H1 (cell line): ENCODE data around the gene TMEM72. TPM values are rescaled to one million over a fixed set of nuclear protein-coding genes. Genes with fewer than 3 reads are reported as not detected.

ENCODE experiments used
- CTCF ChIA-PET: fragments of 300-600 bp; sonication (Branson Sonifier 250); formaldehyde crosslinking; loops from one replicate; lab custom pipeline; 2021; ENCODE audit not compliant: partially characterized antibody; lab: Charles Lee
- POLR2A ChIA-PET: fragments of 300-600 bp; sonication (Branson Sonifier 250); formaldehyde crosslinking; loops from one replicate; lab custom pipeline; 2021; ENCODE audit warnings: inconsistent platforms; ENCODE audit not compliant: partially characterized antibody; lab: Charles Lee
- DNase-seq, 2 experiments: peaks; one replicate each; pipeline versions ENCODE4 v3.0.0 to v3.0.0-alpha.2; 2010 to 2022; ENCODE audit warnings: low spot score in 2 of 2, low read depth in 1 of 2, mixed read lengths in 1 of 2
- FAIRE-seq: peaks from 2 replicates; lab custom pipeline; 2011; peaks lifted over from hg19 to GRCh38; lab: Jason Lieb, UNC
- H2AFZ ChIP-seq: 2 replicates; pipeline ENCODE4 v1.8.1; 2012; ENCODE audit warnings: low read length, inconsistent platforms
- H2AK5ac ChIP-seq: 2 replicates; pipeline ENCODE4 v1.6.1; 2013; ENCODE audit warnings: low read depth, low read length
- H2BK120ac ChIP-seq: replicated peaks from 2 replicates; pipeline ENCODE3; 2013; ENCODE audit warnings: low read depth, low read length, inconsistent platforms
- H2BK12ac ChIP-seq: 2 replicates; pipeline ENCODE4 v1.6.1; 2013; ENCODE audit warnings: low read depth, low read length
- H2BK15ac ChIP-seq: 2 replicates; pipeline ENCODE4 v1.6.1; 2013; ENCODE audit warnings: low read length
- H2BK20ac ChIP-seq: 2 replicates; pipeline ENCODE4 v1.6.1; 2013; ENCODE audit warnings: low read length
- H2BK5ac ChIP-seq: 2 replicates; pipeline ENCODE4 v1.6.1; 2013; ENCODE audit warnings: low read depth, low read length
- H3K14ac ChIP-seq: 2 replicates; pipeline ENCODE4 v1.6.1; 2013; ENCODE audit warnings: inconsistent platforms; ENCODE audit not compliant: insufficient read length
- H3K18ac ChIP-seq: 2 replicates; pipeline ENCODE4 v1.6.1; 2013; ENCODE audit warnings: low read length; ENCODE audit errors: extremely low read depth
- H3K23ac ChIP-seq: 2 replicates; pipeline ENCODE4 v1.6.1; 2013; ENCODE audit warnings: inconsistent platforms; ENCODE audit not compliant: insufficient read length
- H3K23me2 ChIP-seq: 2 replicates; pipeline ENCODE4 v1.6.1; 2013; ENCODE audit warnings: low read depth, low read length
- H3K27ac ChIP-seq: 2 replicates; pipeline ENCODE4 v1.6.1; 2011; ENCODE audit warnings: low read depth, low read length, inconsistent platforms
- H3K27me3 ChIP-seq, 4 experiments: replicated peaks in 1 of 4; 1 replicate in 1 of 4; 2 replicates in 3 of 4; pipeline versions ENCODE4 v1.6.1 to v1.8.1; 2011 to 2013; ENCODE audit warnings: low read length in 3 of 4, mild to moderate bottlenecking in 3 of 4, inconsistent platforms in 2 of 4, mixed read lengths in 2 of 4, moderate library complexity in 1 of 4; ENCODE audit not compliant: control insufficient read depth in 3 of 4, insufficient read depth in 3 of 4; ENCODE audit errors: extremely low read depth in 1 of 4
- H3K36me3 ChIP-seq, 4 experiments: 2 replicates each; pipeline versions ENCODE4 v1.6.1 to v1.8.1; 2011 to 2013; ENCODE audit warnings: mild to moderate bottlenecking in 4 of 4, low read length in 3 of 4, moderate library complexity in 2 of 4, control low read depth in 1 of 4, inconsistent platforms in 1 of 4; ENCODE audit not compliant: insufficient read depth in 4 of 4, control insufficient read depth in 2 of 4
- H3K4ac ChIP-seq: replicated peaks from 2 replicates; pipeline ENCODE3; 2013; ENCODE audit warnings: low read length, low read depth, mixed read lengths, inconsistent platforms; ENCODE audit not compliant: insufficient read length
- H3K4me1 ChIP-seq, 4 experiments: replicated peaks in 1 of 4; 1 replicate in 1 of 4; 2 replicates in 3 of 4; pipeline versions ENCODE4 v1.6.1 to v1.8.1; 2011 to 2013; ENCODE audit warnings: low read length in 3 of 4, inconsistent platforms in 2 of 4, mixed read lengths in 1 of 4; ENCODE audit not compliant: insufficient read depth in 4 of 4, control insufficient read depth in 3 of 4
- H3K4me2 ChIP-seq, 2 experiments: 2 replicates each; pipeline versions ENCODE4 v1.6.1 to v1.8.1; 2011 to 2013; ENCODE audit warnings: low read depth in 2 of 2, low read length in 2 of 2, control low read depth in 1 of 2, inconsistent platforms in 1 of 2, mild to moderate bottlenecking in 1 of 2; ENCODE audit not compliant: insufficient read depth in 1 of 2
- H3K4me3 ChIP-seq, 4 experiments: fragments of 200-600, 300-600 bp in 1 of 4; sonication (generic), shearing (Covaris generic), sonication (Bioruptor Twin) in 1 of 4; 2 replicates each; pipeline versions ENCODE4 v1.5.1 to v1.8.1; 2011 to 2016; ENCODE audit warnings: low read length in 4 of 4, low read depth in 3 of 4, control low read depth in 2 of 4, inconsistent platforms in 2 of 4, mild to moderate bottlenecking in 2 of 4, mixed read lengths in 1 of 4, moderate library complexity in 1 of 4; ENCODE audit not compliant: insufficient read depth in 2 of 4; ENCODE audit errors: extremely low read depth in 1 of 4
- H3K56ac ChIP-seq: replicated peaks from 2 replicates; pipeline ENCODE3; 2013; ENCODE audit warnings: low read depth, mild to moderate bottlenecking, mixed read lengths, low read length, inconsistent platforms; ENCODE audit not compliant: insufficient read length
- H3K79me1 ChIP-seq: 2 replicates; pipeline ENCODE4 v1.6.1; 2013; ENCODE audit warnings: low read depth, low read length, control low read depth
- H3K79me2 ChIP-seq, 2 experiments: 2 replicates each; pipeline versions ENCODE4 v1.6.1 to v1.8.1; 2012 to 2013; ENCODE audit warnings: low read length in 2 of 2, mild to moderate bottlenecking in 2 of 2, inconsistent platforms in 1 of 2; ENCODE audit not compliant: insufficient read depth in 2 of 2, control insufficient read depth in 1 of 2
- H3K9ac ChIP-seq, 4 experiments: replicated peaks in 1 of 4; 1 replicate in 1 of 4; 2 replicates in 3 of 4; pipeline versions ENCODE4 v1.6.1 to v1.8.1; 2011 to 2013; ENCODE audit warnings: low read depth in 3 of 4, low read length in 3 of 4, control low read depth in 2 of 4, mild to moderate bottlenecking in 2 of 4, moderate library complexity in 2 of 4, inconsistent platforms in 1 of 4; ENCODE audit errors: extremely low read depth in 1 of 4
- H3K9me3 ChIP-seq, 2 experiments: 2 replicates each; pipeline versions ENCODE4 v1.6.1 to v1.8.1; 2012 to 2013; ENCODE audit warnings: mild to moderate bottlenecking in 2 of 2, moderate library complexity in 2 of 2, control low read depth in 1 of 2, inconsistent platforms in 1 of 2, low read depth in 1 of 2, low read length in 1 of 2, mixed read lengths in 1 of 2; ENCODE audit not compliant: insufficient read depth in 2 of 2
- H4K20me1 ChIP-seq, 2 experiments: replicated peaks in 1 of 2; 2 replicates each; pipeline versions ENCODE3 to v1.8.1; 2011 to 2013; ENCODE audit warnings: inconsistent platforms in 2 of 2, low read length in 2 of 2, mild to moderate bottlenecking in 1 of 2; ENCODE audit not compliant: insufficient read depth in 2 of 2, control insufficient read depth in 1 of 2
- H4K5ac ChIP-seq: 2 replicates; pipeline ENCODE4 v1.6.1; 2013; ENCODE audit warnings: low read length, low read depth, mixed read lengths, inconsistent platforms; ENCODE audit not compliant: insufficient read length
- H4K8ac ChIP-seq: 2 replicates; pipeline ENCODE4 v1.8.0; 2013; ENCODE audit warnings: mild to moderate bottlenecking, moderate library complexity, low read length, inconsistent platforms; ENCODE audit not compliant: insufficient read depth; ENCODE audit errors: extremely low read depth
- H4K91ac ChIP-seq: replicated peaks from 2 replicates; pipeline ENCODE3; 2013; ENCODE audit warnings: low read length, mixed read lengths, inconsistent platforms; ENCODE audit not compliant: insufficient read length
- KDM5A ChIP-seq: fragments of 200-600 bp; IDR thresholded peaks from 2 replicates; pipeline ENCODE4 v1.7.1; 2012; ENCODE audit warnings: mild to moderate bottlenecking, low read length, inconsistent platforms, mixed read lengths
- PHF8 ChIP-seq: fragments of 200-600 bp; sonication (generic); conservative IDR thresholded peaks from 2 replicates; pipeline ENCODE4 v1.7.1; 2012; ENCODE audit warnings: low read depth, mild to moderate bottlenecking, inconsistent platforms, low read length, moderate library complexity
- SIX5 ChIP-seq: IDR thresholded peaks from 2 replicates; pipeline ENCODE4 v1.6.1; 2011; ENCODE audit warnings: mild to moderate bottlenecking, low read depth, low read length
- TAF1 ChIP-seq: IDR thresholded peaks from 2 replicates; pipeline ENCODE4 v1.6.1; 2011; ENCODE audit warnings: mild to moderate bottlenecking, low read depth, low read length
- ZNF274 ChIP-seq: IDR thresholded peaks from 2 replicates; pipeline ENCODE4 v1.7.0; 2012; ENCODE audit warnings: low read length, borderline replicate concordance; ENCODE audit errors: extremely low read depth
- WGBS, 2 experiments: shearing (Covaris generic) in 1 of 2; methylation state at CpG; one replicate each; pipeline versions ENCODE4 v1.1.6 to v1.1.7; 2013 to 2015; ENCODE audit warnings: low lambda C conversion rate in 2 of 2, mixed read lengths in 2 of 2, inconsistent platforms in 1 of 2, low coverage in 1 of 2, missing lambda C conversion rate in 1 of 2; ENCODE audit not compliant: insufficient replicate concordance in 2 of 2, insufficient coverage in 1 of 2, insufficient read length in 1 of 2; ENCODE audit errors: extremely low coverage in 1 of 2, missing lambda C conversion rate in 1 of 2; 5-methylcytosine and 5-hydroxymethylcytosine counted together
- polyA plus RNA-seq, 7 experiments: library from polyadenylated mRNA; depleted of rRNA in 3 of 7; stranded (reverse) in 5 of 7; unstranded in 2 of 7; fragments of >200 nt in 5 of 7; fragments of 200-250 nt in 2 of 7; gene quantifications; 1 replicate in 5 of 7; 2 replicates in 1 of 7; 4 replicates in 1 of 7; pipeline versions ENCODE4 v1.2.1 to v1.2.3, GENCODE V29; 2011 to 2013; ENCODE audit warnings: missing spikeins in 2 of 7, mixed read lengths in 2 of 7
- total RNA-seq: library from RNA; stranded (reverse); fragmentation: NEBNext Ultra II Directional; extraction: Animal tissue kit (Norgen Biotek cat#: 25700); gene quantifications from 2 replicates; pipeline ENCODE4 v1.2.1, GENCODE V29; 2021

The TMEM72 gene
- total and polyA plus RNA-seq, 2 of the 8 experiments (the other 6 are each of a cell fraction or from before 2014, with no cell fraction given) = not detected

DNA sequence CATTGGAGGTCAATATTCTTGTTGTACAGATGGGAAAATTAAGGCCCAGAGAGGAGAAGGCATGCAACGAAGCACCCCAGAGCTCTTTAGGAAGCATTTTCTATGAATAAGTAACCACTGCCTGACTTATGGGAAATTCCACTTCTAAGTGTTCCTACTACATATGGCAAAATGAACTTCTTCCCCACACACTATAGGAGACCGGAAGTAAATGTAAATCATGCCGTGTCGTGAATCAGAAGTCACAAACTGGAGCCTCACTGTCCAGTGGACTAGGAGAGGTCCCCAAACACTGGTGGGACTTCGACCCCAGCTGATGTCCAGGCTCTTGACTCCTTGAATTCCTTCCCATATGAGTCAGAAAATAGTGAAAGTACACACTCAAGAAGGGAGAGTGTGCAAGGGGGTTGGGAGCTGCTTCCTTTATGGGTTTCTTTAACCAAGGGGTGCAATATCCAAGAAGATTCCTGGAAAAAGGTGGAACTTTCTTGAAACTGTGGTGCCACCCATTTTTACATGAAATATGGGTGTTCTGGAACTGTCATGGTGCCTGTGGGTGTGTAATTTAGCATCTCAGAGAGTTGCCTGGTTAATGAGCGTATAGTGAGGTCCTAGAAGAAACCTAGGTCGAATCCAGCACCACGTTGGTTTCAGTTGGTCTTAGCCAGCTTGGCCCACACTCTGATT, 55.1 kb downstream of the TMEM72 start:
- Histone ChIP-seq H3K79me2 (no peaks in the 10 kb centered on the region; a peak in 1 of 4 replicates), H3K14ac (no peak overlapping the region), H3K56ac (no peak overlapping the region), H2AK5ac (no peak overlapping the region; the same call in 1 of the 2 replicates), H3K27me3 (no peaks in the 10 kb centered on the region; a peak in 1 of 7 replicates), H3K27ac (no peak overlapping the region), H3K36me3 (peaks cover 0 to 6% (median 0%) of the 10 kb centered on the region in 4 experiments; a peak in 1 of 8 replicates), H3K23me2 (peaks cover 3% of the 10 kb centered on the region; the same call in 1 of the 2 replicates), H2BK5ac (no peak overlapping the region), H3K4me1 (peaks cover 19 to 39% (median 25%) of the 10 kb centered on the region in 4 experiments), H2BK120ac (no peak overlapping the region), H2BK15ac (0 out of 2 replicates have a peak overlapping the region, but pooled peaks have one; percentile 35), H2BK20ac (no peak overlapping the region), H3K4me2 (no peak overlapping the region), H4K20me1 (peaks cover 0 to 2% of the 10 kb centered on the region in 2 experiments), H3K4me3 (no peak overlapping the region), H4K8ac (no peak overlapping the region), H3K4ac (no peak overlapping the region), H3K79me1 (peaks cover 5% of the 10 kb centered on the region; the same call in 1 of the 2 replicates), H3K9me3 (no peaks in the 10 kb centered on the region), H2AFZ (no peak overlapping the region), H3K9ac (no peak overlapping the region), H2BK12ac (no peak overlapping the region), H4K5ac (no peak overlapping the region)
- DNase-seq (peak in 1 of 2 experiments; percentile 11), FAIRE-seq (no peak)
- POLR2A ChIA-PET = interaction anchor here (0.9 to 2.8 kb wide), 6 partner anchors 8 to 34 kb away, joined by 3 to 11 read pairs (median 4); partner anchors contain the start of gene ZNF22
- WGBS, 2 experiments = 80% methylated on average over 8 of the region's 8 CpGs; no CpG with 5 or more reads in 1 of the 2 experiments
- CTCF ChIA-PET = interaction anchor here (0.5 to 11.2 kb wide), 13 partner anchors 7 to 568 kb away, joined by 3 to 143 read pairs (median 6); partner anchors contain the start of gene DEPP1
- no peak for TF ChIP-seq PHF8
- TF ChIP-seq TAF1 = no peak
- no peak for TF ChIP-seq ZNF274
- TF ChIP-seq KDM5A = no peak
- TF ChIP-seq SIX5 = no peak
- TF ChIP-seq, all 59 proteins: peak for 0
- Histone ChIP-seq H4K91ac (no peak overlapping the region), H3K23ac (no peak overlapping the region), H3K18ac (no peak overlapping the region)
